ENCODE measurements around the gene R3HDM4.
"Not testable (repeated sequence)": the region's sequence is repeated elsewhere in the genome, so short reads cannot be mapped to it uniquely, and the experiment has no call there.

Gene R3HDM4

GRCh38 chr19:911197-912033 is 1.6 kb downstream of the R3HDM4 start:
- DNase-seq: no peak

GRCh38 chr19:907183-907853 is 5.7 kb downstream of the R3HDM4 start:
- DNase-seq: no peak

GRCh38 chr19:906480-906879 is 6.5 kb downstream of the R3HDM4 start:
- DNase-seq: no peak

- no peak for DNase-seq
Observed at GRCh38 chr19:904545-904944, 8.5 kb downstream of the R3HDM4 start.

GRCh38 chr19:903266-903797 is 9.7 kb downstream of the R3HDM4 start:
- no peak for DNase-seq

- no peak for DNase-seq
Observed at GRCh38 chr19:902446-903226, 10.4 kb downstream of the R3HDM4 start.

- DNase-seq: no peak
Observed at GRCh38 chr19:902093-902370, 11.0 kb downstream of the R3HDM4 start.

GRCh38 chr19:901216-902092 is 11.6 kb downstream of the R3HDM4 start:
- DNase-seq: no peak

- no peak for DNase-seq
Observed at GRCh38 chr19:900302-901111, 12.5 kb downstream of the R3HDM4 start.

- no peak for DNase-seq
Observed at GRCh38 chr19:900043-900301, 13.0 kb downstream of the R3HDM4 start.

GRCh38 chr19:899336-900042 is 13.5 kb downstream of the R3HDM4 start:
- no peak for DNase-seq

GRCh38 chr19:898663-899062 is 14.4 kb downstream of the R3HDM4 start:
- DNase-seq: no peak

GRCh38 chr19:897442-898039 is 15.5 kb downstream of the R3HDM4 start:
- no peak for DNase-seq

GRCh38 chr19:896999-897398 is 16.0 kb downstream of the R3HDM4 start:
- DNase-seq: no peak

- DNase-seq: no peak
Observed at GRCh38 chr19:896434-896833, 16.6 kb downstream of the R3HDM4 start.

GRCh38 chr19:892894-893689 is 19.9 kb downstream of the R3HDM4 start, which contains the start of the genes MED16 and RNU6-9:
MED16 (minus strand) TSS chr19:893187; CDS start chr19:891131, 2,056 bp downstream.
RNU6-9 (plus strand) TSS chr19:893484.
- DNase-seq: peak; percentile 87

GRCh38 chr19:892243-892893 is 20.7 kb downstream of the R3HDM4 start:
- peak; percentile 48 for DNase-seq

- not testable (repeated sequence) for DNase-seq
Observed at GRCh38 chr19:891421-892200, 21.4 kb downstream of the R3HDM4 start.

All from activated gamma-delta T cell treated with Interleukin-2 at 50 U/mL for 16 hours (primary cell).